Colonic mucosa (tissue), 4 donors: ENCODE data around the gene RALGPS1. TPM values are rescaled to one million over a fixed set of nuclear protein-coding genes. Genes with fewer than 3 reads are reported as not detected.
A peak's percentile ranks its signal among the peaks of the same experiment; 100 is the strongest.

Experiments used
- DNase-seq: peaks from one replicate; pipeline ENCODE4 v3.0.0-alpha.2; 2020
- H3K27ac ChIP-seq: fragments of 200-600 bp; one replicate; pipeline ENCODE4 v1.8.0; 2021
- H3K27me3 ChIP-seq: fragments of 200-600 bp; one replicate; pipeline ENCODE4 v1.8.0; 2021
- H3K36me3 ChIP-seq: fragments of 200-600 bp; one replicate; pipeline ENCODE4 v1.8.0; 2021
- H3K4me1 ChIP-seq: fragments of 200-600 bp; one replicate; pipeline ENCODE4 v1.8.0; 2021; ENCODE audit warnings: mild to moderate bottlenecking
- H3K4me3 ChIP-seq: fragments of 200-600 bp; one replicate; pipeline ENCODE4 v1.8.0; 2021
- H3K9ac ChIP-seq, 2 donors: one replicate each; pipeline ENCODE4 v1.7.0; 2013; ENCODE audit warnings: control low read depth in 2 of 2, low read depth in 2 of 2, low read length in 2 of 2
- H3K9me3 ChIP-seq: fragments of 200-600 bp; one replicate; pipeline ENCODE4 v1.8.0; 2021
- CTCF ChIP-seq: fragments of 200-600 bp; IDR thresholded peaks from one replicate; pipeline ENCODE4 v1.8.0; 2022; ENCODE audit warnings: antibody characterized with exemption, mild to moderate bottlenecking
- intact Hi-C: fragments of 100-400 bp; cut with DNase I; formaldehyde crosslinking; loops from one replicate; pipeline ENCODE4 v1.14.1; 2022
- total RNA-seq, 2 donors: library from RNA; stranded (reverse); fragmentation: NEBNext Ultra II Directional in 1 of 2; extraction: Animal tissue kit (Norgen Biotek cat#: 25700) in 1 of 2; gene quantifications; one replicate each; pipeline ENCODE4 v1.2.1, GENCODE V29; 2021
- donor health status: healthy.
- donor health status: DM: no; HTN: no; CAD: no.
- donor health status: DM: no; HTN: no; CAD: no.

RALGPS1 gene
- total RNA-seq, 2 donors from 2014 or later, result 22.6 to 27.2 TPM

DNA sequence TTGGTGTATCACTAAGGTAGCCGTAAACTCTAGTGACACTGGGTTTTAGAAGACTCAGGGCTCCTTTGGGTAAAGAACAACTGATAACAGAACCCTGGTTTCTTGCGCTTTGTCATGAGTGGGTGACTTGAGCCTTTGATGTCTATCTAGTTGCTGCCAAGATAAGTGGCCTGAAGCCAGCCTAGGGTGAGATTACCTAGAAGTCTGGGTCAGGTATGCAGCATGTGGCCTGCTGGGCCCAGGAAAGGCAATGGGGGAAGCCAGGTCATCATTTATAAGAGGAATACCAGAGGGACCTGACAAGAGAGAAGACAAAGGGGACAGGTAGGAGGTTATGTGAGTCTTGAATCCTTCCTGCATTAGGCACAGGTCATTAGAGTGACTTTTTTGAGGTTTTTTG, 326.8 kb downstream of the RALGPS1 start:
- Histone ChIP-seq H3K9me3 (no peaks in the 10 kb centered on the region), H3K27me3 (no peaks in the 10 kb centered on the region), H3K36me3 (no peaks in the 10 kb centered on the region), H3K27ac (no peak overlapping the region), H3K4me3 (no peak overlapping the region), H3K4me1 (peaks cover 3% of the 10 kb centered on the region), H3K9ac (no peak overlapping the region)
- intact Hi-C loops, result no loop called here
- no peak for DNase-seq
- TF ChIP-seq CTCF, result no peak

DNA sequence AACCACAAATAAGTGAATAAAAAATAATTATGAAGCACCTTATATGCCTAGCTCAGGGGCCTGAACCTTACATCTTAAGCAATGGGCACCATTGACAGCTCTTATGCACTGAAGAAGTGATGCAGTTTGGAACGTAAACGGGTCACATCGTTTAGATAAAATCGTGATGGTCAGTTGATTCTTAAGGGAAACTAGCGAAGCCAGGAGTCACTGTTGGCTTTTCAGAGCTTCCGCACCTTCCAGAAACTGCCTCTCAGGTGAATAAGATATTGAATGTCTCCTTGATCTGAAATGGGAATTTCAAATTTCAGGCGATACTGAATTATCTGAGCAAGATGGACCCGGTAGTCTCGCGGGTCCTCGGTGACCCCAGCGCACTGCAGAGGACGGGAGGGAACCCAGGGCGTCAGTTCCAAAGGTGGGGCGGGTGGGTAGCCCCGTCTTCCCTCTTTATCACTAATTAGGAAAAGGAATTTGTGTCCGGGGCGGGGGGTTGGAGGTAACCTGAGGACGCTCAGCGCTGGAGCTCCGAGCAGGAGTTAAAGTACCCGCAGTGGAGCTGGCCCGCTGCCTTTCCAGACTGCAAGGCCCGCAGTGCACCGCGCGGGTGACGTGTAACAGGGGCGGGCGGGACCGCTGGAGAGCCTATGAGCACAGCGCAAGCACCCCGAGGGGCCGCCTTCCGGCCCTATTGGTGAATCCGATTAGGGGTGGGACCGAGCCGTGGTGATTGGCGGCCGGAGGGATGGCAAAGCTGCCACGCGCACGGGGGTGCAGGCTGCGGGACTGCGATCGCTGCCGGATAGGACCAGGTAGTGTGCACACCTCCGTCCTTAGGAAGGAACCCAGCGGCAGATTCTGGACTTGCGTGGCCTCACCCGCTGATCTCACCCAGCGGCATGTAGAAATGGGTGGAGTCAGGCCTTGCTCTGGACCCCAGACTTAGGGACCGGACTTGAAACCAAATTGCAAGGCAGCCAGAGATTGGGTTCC, 330.3 kb downstream of the RALGPS1 start:
- H3K9ac ChIP-seq, result peak overlapping the region; percentile 70 to 74

DNA sequence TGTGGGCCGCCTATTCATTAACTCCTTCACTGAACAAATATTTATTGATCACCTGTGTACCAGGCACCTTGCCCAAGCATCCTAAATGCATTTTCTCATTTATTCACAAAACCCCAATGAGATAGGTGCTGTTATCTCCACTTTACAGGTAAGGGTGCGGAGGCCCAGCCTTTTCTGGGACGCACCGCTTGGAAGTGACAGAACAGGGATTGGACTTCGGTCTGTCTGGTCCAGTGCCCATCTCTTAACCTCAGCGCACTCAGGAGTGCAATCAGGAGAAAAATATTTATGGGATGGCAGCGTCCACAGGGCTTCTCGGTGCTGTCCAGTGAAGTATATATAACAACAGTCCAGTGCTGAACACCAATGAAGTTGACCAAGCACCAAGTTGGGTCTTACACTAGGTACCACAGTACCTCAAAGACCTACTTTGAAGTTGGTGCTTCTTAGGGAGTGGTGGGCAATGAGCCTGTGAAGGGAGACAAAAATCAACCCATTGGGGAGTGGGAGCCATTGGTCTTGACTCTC, 331.1 kb downstream of the RALGPS1 start:
- H3K4me3 ChIP-seq, result peak overlapping the region; percentile 62
- DNase-seq, result peak; percentile 24
- H3K9me3 ChIP-seq, result no peaks in the 10 kb centered on the region
- H3K36me3 ChIP-seq, result no peaks in the 10 kb centered on the region
- TF ChIP-seq CTCF, result no peak
- intact Hi-C loops, result no loop called here
- peak overlapping the region; percentile 13 to 62 for H3K9ac ChIP-seq
- H3K4me1 ChIP-seq, result peaks cover 3% of the 10 kb centered on the region
- H3K27me3 ChIP-seq, result no peaks in the 10 kb centered on the region
- no peak overlapping the region for H3K27ac ChIP-seq

More for the DNA sequence above, 330.3 kb downstream of the RALGPS1 start:
- DNase-seq, result peak; percentile 98
- Histone ChIP-seq H3K4me1 (peaks cover 3% of the 10 kb centered on the region), H3K9me3 (no peaks in the 10 kb centered on the region), H3K27me3 (no peaks in the 10 kb centered on the region), H3K36me3 (no peaks in the 10 kb centered on the region), H3K4me3 (peak overlapping the region; percentile 62), H3K27ac (peak overlapping the region; percentile 50)
- no peak for TF ChIP-seq CTCF
- intact Hi-C loops, result no loop called here

- Histone ChIP-seq H3K27me3 (no peaks in the 10 kb centered on the region), H3K4me3 (no peak overlapping the region), H3K9ac (no peak overlapping the region), H3K9me3 (no peaks in the 10 kb centered on the region), H3K36me3 (no peaks in the 10 kb centered on the region), H3K4me1 (peaks cover 3% of the 10 kb centered on the region), H3K27ac (no peak overlapping the region)
- DNase-seq, result no peak
- intact Hi-C loops, result no loop called here
- TF ChIP-seq CTCF, result no peak
Measured at GRCh38 chr9:127248241-127248640, 333.7 kb downstream of the RALGPS1 start.

DNA sequence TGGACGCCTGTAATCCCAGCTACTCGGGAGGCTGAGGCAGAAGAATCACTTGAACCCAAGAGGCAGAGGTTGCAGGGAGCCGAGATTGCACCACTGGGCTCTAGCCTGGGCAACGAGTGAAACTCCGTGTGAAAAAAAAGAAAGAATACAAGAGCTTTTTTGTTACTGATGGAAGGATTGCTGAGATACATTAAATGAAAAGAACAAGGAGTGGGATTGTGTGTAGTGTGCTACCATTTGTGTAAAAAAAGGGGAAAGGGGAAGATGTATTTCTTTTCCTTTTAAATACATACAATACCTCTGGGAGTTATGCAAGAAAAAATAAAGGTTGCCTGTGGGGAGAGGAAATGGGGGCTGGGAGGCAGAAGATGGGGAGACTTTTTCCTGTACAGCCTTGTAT, 335.3 kb downstream of the RALGPS1 start:
- no peak for DNase-seq
- peaks cover 3% of the 10 kb centered on the region for H3K4me1 ChIP-seq
- intact Hi-C loops, result no loop called here
- no peak overlapping the region for H3K4me3 ChIP-seq
- no peak overlapping the region for H3K9ac ChIP-seq
- H3K9me3 ChIP-seq, result no peaks in the 10 kb centered on the region
- no peaks in the 10 kb centered on the region for H3K27me3 ChIP-seq
- no peak for TF ChIP-seq CTCF
- no peak overlapping the region for H3K27ac ChIP-seq
- H3K36me3 ChIP-seq, result no peaks in the 10 kb centered on the region
